ENCODE data around the gene PSMB7. TPM values are rescaled to one million over a fixed set of nuclear protein-coding genes. Genes with fewer than 3 reads are reported as not detected.

Gene PSMB7
- total RNA-seq, 1 experiment from 2014 or later: 187 TPM

DNA sequence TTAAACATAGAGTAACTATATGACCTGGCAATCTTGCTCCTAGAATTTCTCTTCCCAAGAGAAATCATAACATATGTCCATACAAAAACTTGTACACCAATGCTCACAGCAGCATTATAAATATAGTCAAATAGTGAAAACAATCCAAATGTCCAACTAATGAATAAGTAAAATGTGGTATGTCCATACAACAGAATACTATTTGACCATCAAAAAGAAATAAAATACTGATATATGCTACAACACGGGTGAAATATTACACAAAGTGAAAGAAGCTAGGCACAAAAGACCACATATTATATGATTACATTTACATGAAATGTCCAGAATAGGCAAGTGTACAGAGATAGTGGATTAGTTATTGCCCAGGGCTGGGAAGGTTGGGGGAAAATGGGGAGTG lies 41.4 kb downstream of the PSMB7 start:
- H3K27me3 Mint-ChIP-seq (ENCODE audit: low read depth): no peaks in the 10 kb centered on the region
- peaks cover 6% of the 10 kb centered on the region for H3K9me3 Mint-ChIP-seq
- H3K4me1 Mint-ChIP-seq: peaks cover 31% of the 10 kb centered on the region
- CTCF ChIA-PET: no interaction called here
- POLR2A ChIA-PET: no interaction called here
- TF ChIP-seq, protein P1, sequence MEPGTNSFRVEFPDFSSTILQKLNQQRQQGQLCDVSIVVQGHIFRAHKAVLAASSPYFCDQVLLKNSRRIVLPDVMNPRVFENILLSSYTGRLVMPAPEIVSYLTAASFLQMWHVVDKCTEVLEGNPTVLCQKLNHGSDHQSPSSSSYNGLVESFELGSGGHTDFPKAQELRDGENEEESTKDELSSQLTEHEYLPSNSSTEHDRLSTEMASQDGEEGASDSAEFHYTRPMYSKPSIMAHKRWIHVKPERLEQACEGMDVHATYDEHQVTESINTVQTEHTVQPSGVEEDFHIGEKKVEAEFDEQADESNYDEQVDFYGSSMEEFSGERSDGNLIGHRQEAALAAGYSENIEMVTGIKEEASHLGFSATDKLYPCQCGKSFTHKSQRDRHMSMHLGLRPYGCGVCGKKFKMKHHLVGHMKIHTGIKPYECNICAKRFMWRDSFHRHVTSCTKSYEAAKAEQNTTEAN (CRISPR knock-in tag; IDR thresholded peaks at IDR 0.05): no peak
- no peak for TF ChIP-seq NFYB (CRISPR knock-in tag; conservative IDR thresholded peaks at IDR 0.05; ENCODE audit: low read depth)
- TF ChIP-seq, protein P2, sequence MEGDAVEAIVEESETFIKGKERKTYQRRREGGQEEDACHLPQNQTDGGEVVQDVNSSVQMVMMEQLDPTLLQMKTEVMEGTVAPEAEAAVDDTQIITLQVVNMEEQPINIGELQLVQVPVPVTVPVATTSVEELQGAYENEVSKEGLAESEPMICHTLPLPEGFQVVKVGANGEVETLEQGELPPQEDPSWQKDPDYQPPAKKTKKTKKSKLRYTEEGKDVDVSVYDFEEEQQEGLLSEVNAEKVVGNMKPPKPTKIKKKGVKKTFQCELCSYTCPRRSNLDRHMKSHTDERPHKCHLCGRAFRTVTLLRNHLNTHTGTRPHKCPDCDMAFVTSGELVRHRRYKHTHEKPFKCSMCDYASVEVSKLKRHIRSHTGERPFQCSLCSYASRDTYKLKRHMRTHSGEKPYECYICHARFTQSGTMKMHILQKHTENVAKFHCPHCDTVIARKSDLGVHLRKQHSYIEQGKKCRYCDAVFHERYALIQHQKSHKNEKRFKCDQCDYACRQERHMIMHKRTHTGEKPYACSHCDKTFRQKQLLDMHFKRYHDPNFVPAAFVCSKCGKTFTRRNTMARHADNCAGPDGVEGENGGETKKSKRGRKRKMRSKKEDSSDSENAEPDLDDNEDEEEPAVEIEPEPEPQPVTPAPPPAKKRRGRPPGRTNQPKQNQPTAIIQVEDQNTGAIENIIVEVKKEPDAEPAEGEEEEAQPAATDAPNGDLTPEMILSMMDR (IDR thresholded peaks at IDR 0.05): no peak
- TF ChIP-seq, protein P3, sequence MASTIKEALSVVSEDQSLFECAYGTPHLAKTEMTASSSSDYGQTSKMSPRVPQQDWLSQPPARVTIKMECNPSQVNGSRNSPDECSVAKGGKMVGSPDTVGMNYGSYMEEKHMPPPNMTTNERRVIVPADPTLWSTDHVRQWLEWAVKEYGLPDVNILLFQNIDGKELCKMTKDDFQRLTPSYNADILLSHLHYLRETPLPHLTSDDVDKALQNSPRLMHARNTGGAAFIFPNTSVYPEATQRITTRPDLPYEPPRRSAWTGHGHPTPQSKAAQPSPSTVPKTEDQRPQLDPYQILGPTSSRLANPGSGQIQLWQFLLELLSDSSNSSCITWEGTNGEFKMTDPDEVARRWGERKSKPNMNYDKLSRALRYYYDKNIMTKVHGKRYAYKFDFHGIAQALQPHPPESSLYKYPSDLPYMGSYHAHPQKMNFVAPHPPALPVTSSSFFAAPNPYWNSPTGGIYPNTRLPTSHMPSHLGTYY (CRISPR knock-in tag; IDR thresholded peaks at IDR 0.05): no peak
- TF ChIP-seq ZNF232 (CRISPR knock-in tag; IDR thresholded peaks at IDR 0.05): no peak
- TF ChIP-seq, protein P4, sequence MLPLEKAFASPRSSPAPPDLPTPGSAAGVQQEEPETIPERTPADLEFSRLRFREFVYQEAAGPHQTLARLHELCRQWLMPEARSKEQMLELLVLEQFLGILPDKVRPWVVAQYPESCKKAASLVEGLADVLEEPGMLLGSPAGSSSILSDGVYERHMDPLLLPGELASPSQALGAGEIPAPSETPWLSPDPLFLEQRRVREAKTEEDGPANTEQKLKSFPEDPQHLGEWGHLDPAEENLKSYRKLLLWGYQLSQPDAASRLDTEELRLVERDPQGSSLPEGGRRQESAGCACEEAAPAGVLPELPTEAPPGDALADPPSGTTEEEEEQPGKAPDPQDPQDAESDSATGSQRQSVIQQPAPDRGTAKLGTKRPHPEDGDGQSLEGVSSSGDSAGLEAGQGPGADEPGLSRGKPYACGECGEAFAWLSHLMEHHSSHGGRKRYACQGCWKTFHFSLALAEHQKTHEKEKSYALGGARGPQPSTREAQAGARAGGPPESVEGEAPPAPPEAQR (CRISPR knock-in tag; IDR thresholded peaks at IDR 0.05): no peak
- TF ChIP-seq SMAD3 (CRISPR knock-in tag; IDR thresholded peaks at IDR 0.05; ENCODE audit: borderline replicate concordance): no peak
- TF ChIP-seq, protein P5, sequence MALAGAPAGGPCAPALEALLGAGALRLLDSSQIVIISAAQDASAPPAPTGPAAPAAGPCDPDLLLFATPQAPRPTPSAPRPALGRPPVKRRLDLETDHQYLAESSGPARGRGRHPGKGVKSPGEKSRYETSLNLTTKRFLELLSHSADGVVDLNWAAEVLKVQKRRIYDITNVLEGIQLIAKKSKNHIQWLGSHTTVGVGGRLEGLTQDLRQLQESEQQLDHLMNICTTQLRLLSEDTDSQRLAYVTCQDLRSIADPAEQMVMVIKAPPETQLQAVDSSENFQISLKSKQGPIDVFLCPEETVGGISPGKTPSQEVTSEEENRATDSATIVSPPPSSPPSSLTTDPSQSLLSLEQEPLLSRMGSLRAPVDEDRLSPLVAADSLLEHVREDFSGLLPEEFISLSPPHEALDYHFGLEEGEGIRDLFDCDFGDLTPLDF (CRISPR knock-in tag; IDR thresholded peaks at IDR 0.05): no peak
- TF ChIP-seq NFATC4 (CRISPR knock-in tag; IDR thresholded peaks at IDR 0.05): no peak
- no peak for TF ChIP-seq MYBL2 (CRISPR knock-in tag; IDR thresholded peaks at IDR 0.05)
- no peak for TF ChIP-seq ATF3 (CRISPR knock-in tag; conservative IDR thresholded peaks at IDR 0.05)
- TF ChIP-seq NR2C2 (CRISPR knock-in tag; IDR thresholded peaks at IDR 0.05): no peak
- no peak for TF ChIP-seq STAT6 (CRISPR knock-in tag; conservative IDR thresholded peaks at IDR 0.05; ENCODE audit: low read depth)
- TF ChIP-seq ZNF416 (CRISPR knock-in tag; IDR thresholded peaks at IDR 0.05): no peak
- ATAC-seq (no peak), DNase-seq (ENCODE audit: low spot score) (no peak)
- H3K36me3 Mint-ChIP-seq: peaks cover 14% of the 10 kb centered on the region
- H3K4me3 Mint-ChIP-seq: no peak overlapping the region
- H3K27ac Mint-ChIP-seq: no peak overlapping the region

GRCh38 chr9:124373386-124373785 lies 41.9 kb downstream of the PSMB7 start:
- ChIA-PET CTCF (no interaction called here), POLR2A (no interaction called here)
- Mint-ChIP-seq H3K36me3 (peaks cover 14% of the 10 kb centered on the region), H3K27me3 (ENCODE audit: low read depth) (no peaks in the 10 kb centered on the region), H3K4me1 (peaks cover 33% of the 10 kb centered on the region), H3K9me3 (peaks cover 6% of the 10 kb centered on the region), H3K4me3 (no peak overlapping the region), H3K27ac (no peak overlapping the region)
- ATAC-seq: no peak
- DNase-seq (ENCODE audit: low spot score): no peak
- TF ChIP-seq, protein P6, sequence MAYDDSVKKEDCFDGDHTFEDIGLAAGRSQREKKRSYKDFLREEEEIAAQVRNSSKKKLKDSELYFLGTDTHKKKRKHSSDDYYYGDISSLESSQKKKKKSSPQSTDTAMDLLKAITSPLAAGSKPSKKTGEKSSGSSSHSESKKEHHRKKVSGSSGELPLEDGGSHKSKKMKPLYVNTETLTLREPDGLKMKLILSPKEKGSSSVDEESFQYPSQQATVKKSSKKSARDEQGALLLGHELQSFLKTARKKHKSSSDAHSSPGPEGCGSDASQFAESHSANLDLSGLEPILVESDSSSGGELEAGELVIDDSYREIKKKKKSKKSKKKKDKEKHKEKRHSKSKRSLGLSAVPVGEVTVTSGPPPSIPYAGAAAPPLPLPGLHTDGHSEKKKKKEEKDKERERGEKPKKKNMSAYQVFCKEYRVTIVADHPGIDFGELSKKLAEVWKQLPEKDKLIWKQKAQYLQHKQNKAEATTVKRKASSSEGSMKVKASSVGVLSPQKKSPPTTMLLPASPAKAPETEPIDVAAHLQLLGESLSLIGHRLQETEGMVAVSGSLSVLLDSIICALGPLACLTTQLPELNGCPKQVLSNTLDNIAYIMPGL (CRISPR knock-in tag; IDR thresholded peaks at IDR 0.05): no peak
- TF ChIP-seq, protein P7, sequence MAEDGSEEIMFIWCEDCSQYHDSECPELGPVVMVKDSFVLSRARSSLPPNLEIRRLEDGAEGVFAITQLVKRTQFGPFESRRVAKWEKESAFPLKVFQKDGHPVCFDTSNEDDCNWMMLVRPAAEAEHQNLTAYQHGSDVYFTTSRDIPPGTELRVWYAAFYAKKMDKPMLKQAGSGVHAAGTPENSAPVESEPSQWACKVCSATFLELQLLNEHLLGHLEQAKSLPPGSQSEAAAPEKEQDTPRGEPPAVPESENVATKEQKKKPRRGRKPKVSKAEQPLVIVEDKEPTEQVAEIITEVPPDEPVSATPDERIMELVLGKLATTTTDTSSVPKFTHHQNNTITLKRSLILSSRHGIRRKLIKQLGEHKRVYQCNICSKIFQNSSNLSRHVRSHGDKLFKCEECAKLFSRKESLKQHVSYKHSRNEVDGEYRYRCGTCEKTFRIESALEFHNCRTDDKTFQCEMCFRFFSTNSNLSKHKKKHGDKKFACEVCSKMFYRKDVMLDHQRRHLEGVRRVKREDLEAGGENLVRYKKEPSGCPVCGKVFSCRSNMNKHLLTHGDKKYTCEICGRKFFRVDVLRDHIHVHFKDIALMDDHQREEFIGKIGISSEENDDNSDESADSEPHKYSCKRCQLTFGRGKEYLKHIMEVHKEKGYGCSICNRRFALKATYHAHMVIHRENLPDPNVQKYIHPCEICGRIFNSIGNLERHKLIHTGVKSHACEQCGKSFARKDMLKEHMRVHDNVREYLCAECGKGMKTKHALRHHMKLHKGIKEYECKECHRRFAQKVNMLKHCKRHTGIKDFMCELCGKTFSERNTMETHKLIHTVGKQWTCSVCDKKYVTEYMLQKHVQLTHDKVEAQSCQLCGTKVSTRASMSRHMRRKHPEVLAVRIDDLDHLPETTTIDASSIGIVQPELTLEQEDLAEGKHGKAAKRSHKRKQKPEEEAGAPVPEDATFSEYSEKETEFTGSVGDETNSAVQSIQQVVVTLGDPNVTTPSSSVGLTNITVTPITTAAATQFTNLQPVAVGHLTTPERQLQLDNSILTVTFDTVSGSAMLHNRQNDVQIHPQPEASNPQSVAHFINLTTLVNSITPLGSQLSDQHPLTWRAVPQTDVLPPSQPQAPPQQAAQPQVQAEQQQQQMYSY (CRISPR knock-in tag; IDR thresholded peaks at IDR 0.05): no peak
- TF ChIP-seq, protein P4 (CRISPR knock-in tag; IDR thresholded peaks at IDR 0.05): no peak
- TF ChIP-seq CBFB (CRISPR knock-in tag; IDR thresholded peaks at IDR 0.05; ENCODE audit: low read depth): no peak

All from WTC11 (cell line).